ENCODE measurements around the gene ARHGAP8. TPM values are rescaled to one million over a fixed set of nuclear protein-coding genes. Genes with fewer than 3 reads are reported as not detected.

Gene ARHGAP8
- total and polyA plus RNA-seq, 2 experiments from 2014 or later = 24.0 to 50.4 TPM

DNA sequence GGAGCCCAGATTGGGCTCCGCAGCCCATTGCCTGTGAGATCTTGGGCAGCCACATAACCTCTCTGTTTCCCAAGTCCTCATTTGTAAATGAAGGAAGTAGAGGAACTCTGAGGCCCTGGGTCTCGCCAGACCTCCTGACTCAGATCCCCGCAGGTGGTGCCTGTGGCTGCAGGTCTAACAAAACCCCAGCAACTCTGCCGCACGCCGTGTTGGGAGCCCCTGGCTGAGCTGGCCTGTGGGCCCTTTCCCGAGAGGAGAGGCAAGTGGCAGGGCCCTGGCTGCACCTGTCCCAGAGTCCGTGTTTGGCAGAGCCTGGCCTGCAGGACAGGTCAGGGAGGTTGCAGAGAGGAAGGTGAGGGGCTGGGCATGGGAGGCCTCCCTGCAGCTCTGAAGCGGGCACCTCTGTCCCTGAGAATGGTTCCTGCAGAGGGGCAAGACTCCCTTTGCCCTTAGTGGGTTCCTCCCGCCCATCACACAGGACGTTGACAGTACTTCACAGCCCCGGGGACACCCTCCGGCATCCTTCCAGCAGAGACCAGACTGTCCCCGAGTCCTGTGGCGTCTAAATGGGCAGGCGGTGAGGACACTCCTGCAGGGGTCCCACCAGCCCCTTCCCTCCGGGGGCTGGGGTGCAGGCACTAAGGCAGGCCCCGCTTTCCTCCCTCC is 67.7 kb downstream of the ARHGAP8 start:
- 87% methylated on average over 17 of the region's 18 CpGs for WGBS (ENCODE audit: low lambda C conversion rate, missing lambda C conversion rate)
- H3K4me3 ChIP-seq = no peak overlapping the region
- DNase-seq (ENCODE audit: low spot score) = no peak
- H3K9me2 ChIP-seq (replicated peaks; ENCODE audit: insufficient read depth) = no peaks in the 10 kb centered on the region
- TF ChIP-seq, protein P1, sequence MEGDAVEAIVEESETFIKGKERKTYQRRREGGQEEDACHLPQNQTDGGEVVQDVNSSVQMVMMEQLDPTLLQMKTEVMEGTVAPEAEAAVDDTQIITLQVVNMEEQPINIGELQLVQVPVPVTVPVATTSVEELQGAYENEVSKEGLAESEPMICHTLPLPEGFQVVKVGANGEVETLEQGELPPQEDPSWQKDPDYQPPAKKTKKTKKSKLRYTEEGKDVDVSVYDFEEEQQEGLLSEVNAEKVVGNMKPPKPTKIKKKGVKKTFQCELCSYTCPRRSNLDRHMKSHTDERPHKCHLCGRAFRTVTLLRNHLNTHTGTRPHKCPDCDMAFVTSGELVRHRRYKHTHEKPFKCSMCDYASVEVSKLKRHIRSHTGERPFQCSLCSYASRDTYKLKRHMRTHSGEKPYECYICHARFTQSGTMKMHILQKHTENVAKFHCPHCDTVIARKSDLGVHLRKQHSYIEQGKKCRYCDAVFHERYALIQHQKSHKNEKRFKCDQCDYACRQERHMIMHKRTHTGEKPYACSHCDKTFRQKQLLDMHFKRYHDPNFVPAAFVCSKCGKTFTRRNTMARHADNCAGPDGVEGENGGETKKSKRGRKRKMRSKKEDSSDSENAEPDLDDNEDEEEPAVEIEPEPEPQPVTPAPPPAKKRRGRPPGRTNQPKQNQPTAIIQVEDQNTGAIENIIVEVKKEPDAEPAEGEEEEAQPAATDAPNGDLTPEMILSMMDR (IDR thresholded peaks at IDR 0.05; ENCODE audit: poor library complexity) = no peak
- no peak for TF ChIP-seq EZH2phosphoT487 (IDR thresholded peaks at IDR 0.05; ENCODE audit: low read depth, severe bottlenecking, unreplicated experiment)
- TF ChIP-seq EZH2 (IDR thresholded peaks at IDR 0.05; ENCODE audit: borderline replicate concordance) = no peak
- H3K9me3 ChIP-seq (ENCODE audit: low read depth) = no peaks in the 10 kb centered on the region
- no peak overlapping the region for H3K4me2 ChIP-seq
- no peaks in the 10 kb centered on the region for H3K79me2 ChIP-seq
- H3K4me1 ChIP-seq (ENCODE audit: insufficient read depth) = no peaks in the 10 kb centered on the region
- H4K20me1 ChIP-seq (ENCODE audit: insufficient read depth, poor library complexity, severe bottlenecking) = no peaks in the 10 kb centered on the region
- no peak overlapping the region for H3K27ac ChIP-seq
- no peaks in the 10 kb centered on the region for H3K36me3 ChIP-seq (replicated peaks; ENCODE audit: insufficient read depth, low read depth)
- H2AFZ ChIP-seq = no peak overlapping the region
- no peaks in the 10 kb centered on the region for H3K27me3 ChIP-seq

DNA sequence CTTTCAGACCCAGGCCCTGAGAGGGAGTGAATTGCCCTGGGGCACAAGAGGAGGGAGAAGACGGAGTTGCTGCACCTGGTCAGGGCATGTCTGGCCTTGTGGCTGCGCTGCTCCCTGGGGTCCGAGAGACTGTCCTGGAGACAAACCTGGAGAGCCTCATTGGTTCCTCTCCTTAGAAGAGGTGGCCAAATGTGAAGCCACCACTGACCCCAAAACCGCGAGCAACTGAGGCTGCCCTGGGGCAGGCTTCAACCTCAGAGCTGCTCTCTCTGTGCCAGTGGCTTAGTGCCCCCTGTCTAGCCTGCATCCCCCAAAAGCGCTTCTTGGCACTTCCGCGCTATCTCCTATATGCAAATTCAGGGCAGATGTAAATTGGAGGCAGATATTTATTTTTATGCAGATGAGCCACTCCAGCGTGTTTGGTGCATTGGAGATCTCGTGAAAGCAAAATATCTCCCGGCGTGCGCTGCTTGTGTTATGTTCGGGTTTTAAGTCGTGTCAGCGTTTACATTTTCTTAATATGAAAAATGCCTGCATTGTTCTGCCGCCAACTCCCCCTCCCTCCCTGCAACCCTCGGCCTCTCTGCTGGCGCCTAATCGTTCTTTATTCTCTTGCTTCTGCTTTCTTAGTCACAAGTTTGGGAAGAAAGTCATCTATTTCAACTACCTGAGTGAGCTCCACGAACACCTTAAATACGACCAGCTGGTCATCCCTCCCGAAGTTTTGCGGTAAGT is 69.5 kb downstream of the ARHGAP8 start:
- 85% methylated on average over 24 of the region's 24 CpGs for WGBS (ENCODE audit: low lambda C conversion rate, missing lambda C conversion rate)
- Histone ChIP-seq H3K27ac (no peak overlapping the region), H3K4me2 (no peak overlapping the region), H3K4me3 (no peak overlapping the region), H4K20me1 (ENCODE audit: insufficient read depth, poor library complexity, severe bottlenecking) (no peaks in the 10 kb centered on the region), H3K27me3 (no peaks in the 10 kb centered on the region), H3K79me2 (no peaks in the 10 kb centered on the region), H3K9me3 (ENCODE audit: low read depth) (no peaks in the 10 kb centered on the region), H3K9me2 (replicated peaks; ENCODE audit: insufficient read depth) (no peaks in the 10 kb centered on the region), H3K4me1 (ENCODE audit: insufficient read depth) (no peaks in the 10 kb centered on the region), H3K36me3 (replicated peaks; ENCODE audit: insufficient read depth, low read depth) (no peaks in the 10 kb centered on the region), H2AFZ (no peak overlapping the region)
- no peak for DNase-seq (ENCODE audit: low spot score)
- TF ChIP-seq EZH2phosphoT487 (IDR thresholded peaks at IDR 0.05; ENCODE audit: low read depth, severe bottlenecking, unreplicated experiment) (no peak), EZH2 (IDR thresholded peaks at IDR 0.05; ENCODE audit: borderline replicate concordance) (no peak)
- TF ChIP-seq, protein P1 (IDR thresholded peaks at IDR 0.05; ENCODE audit: poor library complexity) = no peak

DNA sequence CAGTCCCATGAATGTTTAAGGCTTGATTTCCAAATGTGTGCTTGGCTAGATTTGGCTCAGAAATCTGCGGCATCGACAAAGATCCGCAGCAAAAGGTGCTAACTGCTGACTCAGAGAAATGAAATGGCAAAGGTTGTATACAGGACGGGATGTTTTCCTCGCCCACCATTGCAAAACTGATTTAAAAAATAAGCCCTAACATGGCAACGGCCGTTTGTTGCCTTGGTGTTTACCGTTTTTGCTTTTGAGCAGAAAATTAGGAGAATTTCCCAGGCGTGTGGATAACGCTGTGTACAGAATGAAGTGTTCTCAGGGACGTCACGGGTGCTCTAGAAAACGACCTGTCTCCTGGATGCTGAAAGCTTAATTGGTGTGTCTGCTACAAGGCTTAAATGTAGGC is 70.2 kb downstream of the ARHGAP8 start:
- TF ChIP-seq EZH2phosphoT487 (IDR thresholded peaks at IDR 0.05; ENCODE audit: low read depth, severe bottlenecking, unreplicated experiment) (no peak), EZH2 (IDR thresholded peaks at IDR 0.05; ENCODE audit: borderline replicate concordance) (no peak)
- TF ChIP-seq, protein P1 (IDR thresholded peaks at IDR 0.05; ENCODE audit: poor library complexity) = no peak
- WGBS (ENCODE audit: low lambda C conversion rate, missing lambda C conversion rate) = 88% methylated on average over 13 of the region's 13 CpGs
- Histone ChIP-seq H3K36me3 (replicated peaks; ENCODE audit: insufficient read depth, low read depth) (no peaks in the 10 kb centered on the region), H3K4me1 (ENCODE audit: insufficient read depth) (no peaks in the 10 kb centered on the region), H3K9me2 (replicated peaks; ENCODE audit: insufficient read depth) (no peaks in the 10 kb centered on the region), H3K27ac (no peak overlapping the region), H2AFZ (no peak overlapping the region), H3K4me3 (no peak overlapping the region), H4K20me1 (ENCODE audit: insufficient read depth, poor library complexity, severe bottlenecking) (no peaks in the 10 kb centered on the region), H3K79me2 (no peaks in the 10 kb centered on the region), H3K27me3 (no peaks in the 10 kb centered on the region), H3K9me3 (ENCODE audit: low read depth) (no peaks in the 10 kb centered on the region), H3K4me2 (no peak overlapping the region)
- no peak for DNase-seq (ENCODE audit: low spot score)

Data from hepatocyte (in vitro differentiated cells).